Activated effector memory CD4-positive, alpha-beta T cell treated with anti-CD3 and anti-CD28 coated beads, Interleukin-2, amount 50 U/mL, for 16 hours (primary cell): ENCODE data around the gene OPCML.

Experiments used
- DNase-seq: peaks from one replicate; pipeline ENCODE4 v3.0.0-alpha.2; 2020

The OPCML gene

GRCh38 chr11:132579634-132580327 lies 952.5 kb downstream of the OPCML start:
- DNase-seq, result no peak

- DNase-seq, result no peak
These were observed 953.2 kb downstream of the OPCML start for GRCh38 chr11:132579136-132579535.

- DNase-seq, result no peak
These were observed 953.7 kb downstream of the OPCML start for GRCh38 chr11:132578580-132578979.

- DNase-seq, result no peak
These were observed 955.6 kb downstream of the OPCML start for GRCh38 chr11:132576706-132577105.

GRCh38 chr11:132564091-132564885 lies 968.0 kb downstream of the OPCML start:
- DNase-seq, result no peak

- DNase-seq, result no peak
These were observed 969.3 kb downstream of the OPCML start for GRCh38 chr11:132563050-132563449.

- DNase-seq, result no peak
These were observed 970.4 kb downstream of the OPCML start for GRCh38 chr11:132561937-132562336.

GRCh38 chr11:132559331-132560036 lies 972.8 kb downstream of the OPCML start:
- no peak for DNase-seq

GRCh38 chr11:132556316-132556715 lies 976.0 kb downstream of the OPCML start:
- no peak for DNase-seq

GRCh38 chr11:132555617-132556016 lies 976.7 kb downstream of the OPCML start:
- DNase-seq, result no peak

GRCh38 chr11:132551016-132551415 lies 981.3 kb downstream of the OPCML start:
- no peak for DNase-seq

- no peak for DNase-seq
These were observed 982.7 kb downstream of the OPCML start for GRCh38 chr11:132549561-132549960.

GRCh38 chr11:132549001-132549400 lies 983.3 kb downstream of the OPCML start:
- DNase-seq, result no peak

GRCh38 chr11:132544007-132544406 lies 988.3 kb downstream of the OPCML start:
- DNase-seq, result no peak

GRCh38 chr11:132541794-132542193 lies 990.5 kb downstream of the OPCML start:
- DNase-seq, result no peak

GRCh38 chr11:132540581-132540980 lies 991.7 kb downstream of the OPCML start:
- no peak for DNase-seq

- no peak for DNase-seq
These were observed 992.5 kb downstream of the OPCML start for GRCh38 chr11:132539590-132540368.

GRCh38 chr11:132538642-132539041 lies 993.7 kb downstream of the OPCML start:
- DNase-seq, result no peak

- no peak for DNase-seq
These were observed 996.5 kb downstream of the OPCML start for GRCh38 chr11:132535830-132536229.

GRCh38 chr11:132531921-132532320 lies 1000.4 kb downstream of the OPCML start:
- no peak for DNase-seq

- DNase-seq, result no peak
These were observed 1004.1 kb downstream of the OPCML start for GRCh38 chr11:132528181-132528580.

- DNase-seq, result no peak
These were observed 1008.4 kb downstream of the OPCML start for GRCh38 chr11:132523929-132524328.

- no peak for DNase-seq
These were observed 1012.1 kb downstream of the OPCML start for GRCh38 chr11:132520199-132520598.
